ENCODE data around the gene ANO2.
"Not testable (repeated sequence)": the region's sequence is repeated elsewhere in the genome, so short reads cannot be mapped to it uniquely, and the experiment has no call there.

Gene ANO2

GRCh38 chr12:5684989-5685388 lies 260.1 kb downstream of the ANO2 start:
- Histone ChIP-seq H3K36me3 (no peaks in the 10 kb centered on the region), H3K9me3 (no peaks in the 10 kb centered on the region), H3K27ac (no peak overlapping the region), H3K4me3 (no peak overlapping the region), H3K4me1 (no peaks in the 10 kb centered on the region), H3K27me3 (peaks cover 0 to 8% of the 10 kb centered on the region in 2 donors)
- no peak for DNase-seq
- intact Hi-C loops (cut with DNase I; ENCODE audit: low total_unique reads) = no loop called here
- no peak for TF ChIP-seq CTCF (IDR thresholded peaks at IDR 0.05)

GRCh38 chr12:5682581-5682980 lies 262.5 kb downstream of the ANO2 start:
- no peak for TF ChIP-seq CTCF (IDR thresholded peaks at IDR 0.05)
- Histone ChIP-seq H3K4me1 (no peaks in the 10 kb centered on the region), H3K27ac (no peak overlapping the region), H3K4me3 (no peak overlapping the region), H3K9me3 (no peaks in the 10 kb centered on the region), H3K36me3 (no peaks in the 10 kb centered on the region), H3K27me3 (peaks cover 0 to 8% of the 10 kb centered on the region in 2 donors)
- no peak for DNase-seq
- intact Hi-C loops (cut with DNase I; ENCODE audit: low total_unique reads) = no loop called here

GRCh38 chr12:5678176-5678575 lies 266.9 kb downstream of the ANO2 start:
- Histone ChIP-seq H3K27me3 (peaks cover 0 to 11% of the 10 kb centered on the region in 2 donors), H3K4me3 (no peak overlapping the region), H3K36me3 (no peaks in the 10 kb centered on the region), H3K4me1 (no peaks in the 10 kb centered on the region), H3K27ac (no peak overlapping the region), H3K9me3 (no peaks in the 10 kb centered on the region)
- no peak for TF ChIP-seq CTCF (IDR thresholded peaks at IDR 0.05)
- intact Hi-C loops (cut with DNase I; ENCODE audit: low total_unique reads) = no loop called here
- no peak for DNase-seq

- H3K9me3 ChIP-seq; H3K27ac ChIP-seq; H3K4me1 ChIP-seq; H3K36me3 ChIP-seq; DNase-seq; intact Hi-C loops (cut with DNase I; ENCODE audit: low total_unique reads); H3K4me3 ChIP-seq; H3K27me3 ChIP-seq: not testable (repeated sequence)
Observed at GRCh38 chr12:5669624-5670023, 275.4 kb downstream of the ANO2 start.

- DNase-seq = no peak
- Histone ChIP-seq H3K4me3 (no peak overlapping the region), H3K27ac (no peak overlapping the region), H3K36me3 (no peaks in the 10 kb centered on the region), H3K9me3 (no peaks in the 10 kb centered on the region), H3K27me3 (no peaks in the 10 kb centered on the region), H3K4me1 (peaks cover 0 to 5% (median 0%) of the 10 kb centered on the region in 4 donors)
- no peak for TF ChIP-seq CTCF (IDR thresholded peaks at IDR 0.05)
- intact Hi-C loops (cut with DNase I; ENCODE audit: low total_unique reads) = no loop called here
Observed at GRCh38 chr12:5665615-5666014, 279.4 kb downstream of the ANO2 start.

- H3K9me3 ChIP-seq = no peaks in the 10 kb centered on the region
- no peak overlapping the region for H3K4me3 ChIP-seq
- no peak for TF ChIP-seq CTCF (IDR thresholded peaks at IDR 0.05)
- intact Hi-C loops (cut with DNase I; ENCODE audit: low total_unique reads) = no loop called here
- peaks cover 0 to 5% (median 0%) of the 10 kb centered on the region in 4 donors for H3K4me1 ChIP-seq
- DNase-seq = no peak
- no peaks in the 10 kb centered on the region for H3K27me3 ChIP-seq
- H3K36me3 ChIP-seq = no peaks in the 10 kb centered on the region
- no peak overlapping the region for H3K27ac ChIP-seq
Observed at GRCh38 chr12:5661811-5662210, 283.2 kb downstream of the ANO2 start.
